Measurements from ENCODE around the gene TECTA.

TECTA gene

DNA sequence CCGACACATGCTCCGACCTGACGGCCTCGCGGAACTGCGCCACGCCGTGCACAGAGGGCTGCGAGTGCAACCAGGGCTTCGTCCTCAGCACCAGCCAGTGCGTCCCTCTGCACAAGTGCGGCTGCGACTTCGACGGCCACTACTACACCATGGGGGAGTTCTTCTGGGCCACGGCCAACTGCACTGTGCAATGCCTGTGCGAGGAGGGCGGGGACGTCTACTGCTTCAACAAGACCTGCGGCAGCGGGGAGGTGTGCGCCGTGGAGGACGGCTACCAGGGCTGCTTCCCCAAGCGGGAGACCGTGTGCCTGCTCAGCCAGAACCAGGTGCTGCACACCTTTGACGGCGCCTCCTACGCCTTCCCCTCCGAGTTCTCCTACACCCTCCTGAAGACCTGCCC is 26.8 kb downstream of the TECTA start:
- DNase-seq (ENCODE audit: low spot score): no peak

DNA sequence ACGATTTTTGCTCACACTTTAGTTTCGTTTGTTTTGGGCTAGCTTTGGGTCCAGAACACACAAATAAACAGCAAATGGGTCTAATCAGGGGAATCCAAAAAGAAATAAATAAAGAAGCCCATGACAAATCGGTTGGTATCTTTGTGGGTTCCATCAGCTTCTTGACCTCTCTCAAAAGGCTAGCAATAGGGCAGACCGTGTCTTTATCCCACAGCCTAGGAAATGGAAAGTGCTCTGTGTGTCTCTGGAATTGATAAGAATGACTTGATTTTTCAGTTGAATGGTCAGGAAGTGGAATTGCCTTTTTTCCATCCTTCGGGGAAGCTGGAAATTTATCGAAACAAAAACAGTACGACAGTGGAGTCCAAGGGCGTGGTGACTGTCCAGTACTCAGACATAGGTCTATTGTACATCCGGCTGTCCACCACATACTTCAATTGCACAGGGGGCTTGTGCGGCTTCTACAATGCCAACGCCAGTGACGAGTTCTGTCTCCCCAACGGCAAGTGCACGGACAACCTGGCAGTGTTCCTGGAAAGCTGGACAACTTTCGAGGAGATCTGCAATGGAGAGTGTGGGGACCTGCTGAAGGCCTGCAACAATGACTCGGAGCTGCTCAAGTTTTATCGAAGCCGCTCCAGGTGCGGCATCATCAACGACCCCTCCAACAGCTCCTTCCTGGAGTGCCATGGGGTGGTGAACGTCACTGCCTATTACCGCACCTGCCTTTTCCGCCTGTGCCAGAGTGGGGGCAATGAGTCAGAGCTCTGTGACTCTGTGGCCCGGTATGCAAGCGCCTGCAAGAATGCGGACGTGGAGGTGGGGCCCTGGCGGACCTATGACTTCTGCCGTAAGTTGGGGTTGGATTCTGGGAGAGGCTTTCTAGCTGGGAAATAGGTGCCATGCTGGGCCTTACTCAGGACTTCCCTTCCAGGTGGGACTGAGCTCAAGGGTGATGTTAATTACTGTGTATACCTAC is 28.6 kb downstream of the TECTA start:
- DNase-seq (ENCODE audit: low spot score): no peak

DNA sequence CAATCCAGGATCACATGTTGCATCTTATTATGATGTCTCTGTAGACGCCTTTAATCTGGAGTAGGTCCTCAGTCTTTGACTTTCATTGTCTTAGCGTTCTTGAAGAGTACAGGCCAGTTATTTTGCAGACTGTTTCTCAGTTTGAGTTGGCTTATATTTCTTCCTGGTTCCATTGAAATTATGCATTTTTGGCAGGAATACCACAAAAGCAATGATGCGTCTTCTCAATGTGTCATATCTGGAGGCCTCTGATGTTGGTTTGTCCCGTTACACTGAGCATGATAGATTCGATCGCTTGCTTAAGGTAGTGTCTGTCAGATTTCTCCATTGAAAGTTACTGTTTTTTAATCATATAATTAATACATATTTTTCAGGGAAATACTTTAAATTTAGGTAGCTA is 30.6 kb downstream of the TECTA start:
- DNase-seq (ENCODE audit: low spot score): no peak

DNA sequence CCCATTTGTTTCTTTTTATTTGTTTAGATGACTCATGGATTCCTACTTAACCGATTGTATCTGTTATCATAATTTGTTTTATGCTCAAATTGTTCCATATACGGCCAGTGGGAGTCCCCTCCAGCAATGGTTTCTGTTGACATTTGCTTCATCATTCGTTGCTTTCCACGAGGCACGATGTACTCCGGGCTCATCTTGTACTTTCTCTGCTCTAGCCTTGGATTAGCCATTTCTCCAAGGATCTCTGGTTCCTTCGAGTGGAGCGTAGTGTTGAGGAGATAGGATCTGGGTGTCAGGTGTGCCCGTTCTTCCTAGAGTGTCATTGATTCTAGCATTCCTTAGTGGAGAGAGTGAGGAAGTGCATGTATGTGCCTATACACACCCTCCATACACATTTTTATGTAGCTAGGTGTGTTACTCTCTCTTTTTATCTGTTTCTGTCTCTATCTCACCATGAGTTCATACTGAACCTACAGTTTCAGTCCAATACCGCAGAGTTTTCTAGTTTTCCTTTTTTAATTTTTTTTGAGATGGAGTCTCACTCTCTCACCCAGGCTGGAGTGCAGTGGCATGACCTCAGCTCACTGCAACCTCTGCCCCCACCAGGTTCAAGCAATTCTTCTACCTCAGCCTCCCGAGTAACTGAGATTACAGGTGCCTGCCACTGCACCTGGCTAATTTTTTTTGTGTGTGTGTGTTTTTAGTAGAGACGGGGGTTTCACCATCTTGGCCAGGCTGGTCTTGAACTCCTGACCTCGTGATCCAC is 31.4 kb downstream of the TECTA start:
- DNase-seq (ENCODE audit: low spot score): no peak

DNA sequence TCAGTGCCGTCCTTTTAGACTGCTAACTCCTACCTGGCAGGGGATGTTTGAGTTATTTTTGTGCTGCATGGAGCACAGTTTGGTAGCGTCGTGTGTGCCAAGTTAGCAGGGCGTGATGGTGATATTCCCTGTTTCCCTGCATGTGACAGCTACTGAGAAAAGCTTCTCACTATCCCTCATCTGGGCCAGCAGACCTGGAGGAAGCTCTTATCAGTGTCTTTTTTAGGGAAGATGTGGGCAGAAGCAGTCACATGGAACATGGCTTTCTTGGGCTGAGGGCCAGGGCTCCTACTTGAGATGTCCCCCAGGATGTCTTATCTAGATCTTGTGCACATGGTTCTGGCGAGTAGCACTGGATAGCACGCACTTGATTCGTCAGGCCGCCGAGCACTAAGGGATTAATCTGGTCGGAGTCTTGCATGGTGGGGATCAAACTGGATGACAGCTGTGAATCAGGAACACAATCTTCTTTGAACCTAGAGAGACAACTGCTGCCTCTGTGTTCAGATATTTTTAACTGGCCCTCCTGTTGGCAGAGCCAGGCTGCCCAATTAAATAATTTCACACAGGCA is 33.8 kb downstream of the TECTA start:
- no peak for DNase-seq (ENCODE audit: low spot score)

DNA sequence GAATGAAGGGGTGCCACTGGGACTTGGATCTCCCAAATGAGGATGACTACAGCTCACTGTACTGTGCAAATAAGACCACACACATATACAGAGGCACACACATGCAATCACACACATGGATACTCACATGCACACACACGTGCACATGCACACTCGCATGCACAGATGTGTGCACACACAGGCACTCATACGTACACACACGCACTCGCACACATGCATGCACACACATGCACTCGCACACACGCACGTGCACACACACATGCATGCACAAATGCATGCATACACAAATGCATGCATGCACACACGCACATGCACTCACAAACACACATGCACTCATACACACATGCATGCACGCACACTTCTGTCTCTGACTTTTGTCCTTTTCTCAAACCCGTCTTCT is 36.0 kb downstream of the TECTA start:
- no peak for DNase-seq (ENCODE audit: low spot score)

DNA sequence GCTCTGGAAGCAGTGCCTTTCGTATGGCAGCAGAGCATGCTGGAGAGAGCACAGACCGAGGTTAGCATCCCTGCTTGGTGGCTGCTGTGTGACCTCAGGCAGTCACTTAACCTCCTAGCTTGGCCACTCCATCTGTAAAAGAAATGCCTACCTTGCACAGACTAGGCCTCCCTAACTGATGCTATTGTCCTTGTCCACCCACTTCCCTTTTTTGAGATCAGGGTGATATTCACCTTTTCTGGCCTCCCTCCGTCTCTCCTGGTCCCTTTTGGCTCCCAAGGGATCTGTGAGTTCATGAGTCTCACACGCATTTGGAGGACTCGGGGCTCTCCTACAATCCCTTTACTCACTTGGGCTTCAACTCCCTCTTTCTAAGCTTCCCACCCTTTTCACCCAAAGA is 37.2 kb downstream of the TECTA start:
- no peak for DNase-seq (ENCODE audit: low spot score)

DNA sequence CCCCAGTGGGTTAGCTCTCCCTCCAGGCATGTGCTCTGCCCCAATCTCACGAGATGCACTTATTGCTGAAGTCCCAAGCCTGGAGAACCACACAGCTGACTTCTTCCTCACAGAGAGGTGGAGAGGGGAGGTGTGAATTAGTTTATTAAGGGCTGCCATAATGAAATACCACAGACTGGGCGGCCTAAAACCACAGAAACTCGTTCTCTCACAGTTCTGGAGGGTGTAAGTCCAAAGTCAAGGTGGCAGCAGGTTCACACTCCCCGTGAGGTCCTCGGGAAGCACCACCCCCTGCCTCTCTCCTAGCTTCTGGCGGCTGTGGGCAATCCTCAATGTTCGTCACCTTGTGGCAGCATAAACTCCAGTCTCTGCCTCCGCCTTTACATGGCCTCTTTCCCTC is 39.3 kb downstream of the TECTA start:
- no peak for DNase-seq (ENCODE audit: low spot score)

DNA sequence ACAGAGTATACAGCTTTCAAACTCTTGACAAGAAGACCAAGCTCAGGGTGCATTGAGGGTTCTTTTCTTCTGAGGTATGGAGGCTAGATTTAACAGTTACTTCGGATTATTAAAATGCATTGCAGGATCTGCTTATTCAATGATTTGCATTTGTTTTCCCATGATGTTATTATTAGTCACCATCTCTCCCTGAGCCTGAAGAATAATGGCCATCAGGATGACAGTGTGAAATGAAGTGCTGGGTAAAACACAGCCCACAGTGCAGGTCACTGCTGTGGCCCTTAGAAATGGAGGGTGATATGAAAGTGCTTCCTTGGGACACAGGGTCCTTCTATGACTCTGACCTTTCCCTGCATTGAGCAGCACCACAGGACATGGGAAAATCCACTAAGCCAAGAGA is 40.0 kb downstream of the TECTA start:
- no peak for DNase-seq (ENCODE audit: low spot score)

DNA sequence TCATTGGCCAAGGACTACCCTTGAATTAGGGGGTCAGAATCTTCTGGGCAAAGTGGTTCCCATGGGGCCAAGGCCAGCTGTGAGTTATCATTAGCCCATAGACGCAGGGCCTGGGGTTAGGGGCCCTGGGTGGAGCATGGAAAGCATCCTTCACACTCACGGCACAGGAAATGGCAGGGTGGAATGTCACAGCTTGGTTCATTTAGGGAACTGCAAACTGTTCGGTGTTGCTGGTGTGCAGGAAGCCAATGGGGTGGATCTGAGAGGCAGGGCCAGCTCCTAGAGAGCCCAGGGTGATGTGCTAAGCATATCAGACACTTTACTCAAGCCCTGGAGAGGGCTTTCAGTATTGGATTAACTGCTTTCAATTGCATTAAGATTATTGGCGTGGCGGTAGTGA is 42.9 kb downstream of the TECTA start:
- DNase-seq (ENCODE audit: low spot score): no peak

DNA sequence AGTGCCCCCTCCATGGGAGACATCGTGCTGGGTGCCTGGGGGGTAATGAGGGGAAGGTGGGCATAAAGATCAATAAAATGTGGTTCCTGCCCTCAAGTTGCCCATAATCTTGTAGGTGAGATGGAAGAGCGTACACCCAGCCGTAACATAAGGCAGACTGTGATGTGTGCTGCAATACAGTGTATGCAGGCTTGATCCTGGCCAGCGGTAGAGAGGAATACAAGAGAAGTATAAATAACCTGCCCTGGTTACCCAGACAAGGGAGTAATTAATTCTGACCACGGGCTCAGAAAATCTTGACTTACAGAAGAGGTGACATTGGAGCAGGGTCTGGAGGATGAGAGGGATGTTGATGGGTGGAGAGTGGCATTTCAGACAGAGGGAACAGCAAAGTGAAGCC is 43.7 kb downstream of the TECTA start:
- no peak for DNase-seq (ENCODE audit: low spot score)

DNA sequence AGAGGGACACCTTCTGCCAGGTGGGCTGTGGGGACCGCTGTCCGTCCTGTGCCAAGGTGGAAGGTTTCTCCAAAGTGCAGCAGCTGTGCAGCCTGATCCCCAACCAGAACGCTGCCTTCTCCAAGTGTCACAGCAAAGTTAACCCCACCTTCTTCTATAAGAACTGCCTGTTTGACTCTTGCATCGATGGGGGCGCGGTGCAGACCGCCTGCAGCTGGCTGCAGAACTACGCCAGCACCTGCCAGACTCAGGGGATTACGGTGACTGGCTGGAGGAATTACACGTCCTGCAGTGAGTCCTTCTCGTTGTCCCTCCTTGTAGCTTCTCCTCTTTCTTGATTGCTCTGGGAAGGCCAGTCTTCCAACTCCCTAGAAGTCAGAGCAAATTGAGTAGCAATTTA is 44.8 kb downstream of the TECTA start:
- DNase-seq (ENCODE audit: low spot score): no peak

DNA sequence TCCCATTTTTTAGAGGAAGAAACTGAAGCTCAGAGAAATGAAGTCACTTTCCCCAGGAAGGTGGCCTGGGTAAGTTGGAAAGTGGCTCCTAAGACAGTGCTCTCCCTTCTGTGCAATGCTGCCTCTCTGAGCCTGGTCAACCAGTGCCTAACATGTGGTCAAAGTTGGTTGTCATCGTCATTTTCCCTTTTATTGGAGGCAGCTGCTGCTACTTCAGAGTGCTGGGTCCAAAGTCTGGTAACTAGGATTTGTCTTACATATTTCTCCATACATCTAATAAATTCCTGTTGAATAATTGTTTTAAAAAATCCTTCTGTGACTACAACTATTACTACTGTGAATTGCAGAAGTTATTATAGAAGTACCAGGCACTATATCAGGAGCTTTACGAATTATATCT is 48.1 kb downstream of the TECTA start:
- DNase-seq (ENCODE audit: low spot score): no peak

DNA sequence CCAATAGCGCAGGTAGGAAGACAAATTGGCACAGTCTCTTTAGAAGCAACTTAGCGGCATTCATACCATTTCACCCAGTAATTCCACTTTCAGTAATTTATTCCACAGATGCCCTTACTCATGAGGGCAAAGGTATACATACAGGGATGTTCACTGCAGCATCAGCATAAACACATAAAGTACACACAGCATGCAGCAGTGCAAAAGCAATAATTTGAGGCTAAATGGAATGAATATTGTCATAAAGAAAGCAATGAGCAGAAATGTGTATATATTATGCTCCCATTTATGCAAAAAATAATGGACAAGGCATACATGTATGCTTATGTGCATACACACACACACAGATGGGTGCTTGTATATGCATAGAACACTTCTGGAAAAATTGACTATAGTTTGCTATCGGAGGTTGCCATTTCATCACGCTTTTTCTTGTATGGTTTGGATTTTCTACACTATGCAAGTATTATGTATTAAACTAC is 50.2 kb downstream of the TECTA start:
- DNase-seq (ENCODE audit: low spot score): no peak

DNA sequence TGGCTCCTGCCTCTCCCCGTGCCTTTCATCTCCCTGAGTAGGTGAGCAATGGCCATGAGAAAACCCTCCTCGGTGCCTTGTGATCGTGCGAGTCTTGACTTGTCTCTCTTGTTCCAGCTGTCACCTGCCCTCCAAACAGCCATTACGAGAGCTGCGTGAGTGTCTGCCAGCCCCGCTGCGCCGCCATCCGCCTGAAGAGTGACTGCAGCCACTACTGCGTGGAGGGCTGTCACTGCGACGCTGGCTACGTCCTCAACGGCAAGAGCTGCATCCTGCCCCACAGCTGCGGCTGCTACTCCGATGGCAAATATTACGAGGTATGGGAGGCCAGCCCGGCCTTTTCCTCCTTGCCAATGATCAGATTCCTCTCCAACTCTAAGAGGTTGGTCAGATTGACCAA is 51.7 kb downstream of the TECTA start:
- DNase-seq (ENCODE audit: low spot score): no peak

DNA sequence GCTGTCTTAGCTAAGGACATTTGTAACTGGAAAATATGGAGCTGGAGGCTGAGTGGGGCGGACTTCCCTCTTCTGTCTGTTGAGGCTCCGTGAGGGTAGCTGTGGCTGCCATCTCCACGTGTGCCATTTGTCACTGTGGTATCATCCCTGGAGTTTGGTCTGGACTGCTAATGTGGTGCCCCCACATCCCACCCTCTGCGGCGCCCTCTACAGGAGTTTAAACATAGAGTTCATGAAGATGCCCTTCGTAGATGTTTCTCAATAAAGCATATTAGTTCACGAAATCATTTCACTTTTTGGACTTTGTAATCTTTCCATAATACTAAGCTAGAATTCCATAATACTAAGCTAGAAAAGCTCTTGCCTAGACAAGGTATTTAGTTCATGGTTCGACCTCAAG is 52.4 kb downstream of the TECTA start:
- no peak for DNase-seq (ENCODE audit: low spot score)

DNA sequence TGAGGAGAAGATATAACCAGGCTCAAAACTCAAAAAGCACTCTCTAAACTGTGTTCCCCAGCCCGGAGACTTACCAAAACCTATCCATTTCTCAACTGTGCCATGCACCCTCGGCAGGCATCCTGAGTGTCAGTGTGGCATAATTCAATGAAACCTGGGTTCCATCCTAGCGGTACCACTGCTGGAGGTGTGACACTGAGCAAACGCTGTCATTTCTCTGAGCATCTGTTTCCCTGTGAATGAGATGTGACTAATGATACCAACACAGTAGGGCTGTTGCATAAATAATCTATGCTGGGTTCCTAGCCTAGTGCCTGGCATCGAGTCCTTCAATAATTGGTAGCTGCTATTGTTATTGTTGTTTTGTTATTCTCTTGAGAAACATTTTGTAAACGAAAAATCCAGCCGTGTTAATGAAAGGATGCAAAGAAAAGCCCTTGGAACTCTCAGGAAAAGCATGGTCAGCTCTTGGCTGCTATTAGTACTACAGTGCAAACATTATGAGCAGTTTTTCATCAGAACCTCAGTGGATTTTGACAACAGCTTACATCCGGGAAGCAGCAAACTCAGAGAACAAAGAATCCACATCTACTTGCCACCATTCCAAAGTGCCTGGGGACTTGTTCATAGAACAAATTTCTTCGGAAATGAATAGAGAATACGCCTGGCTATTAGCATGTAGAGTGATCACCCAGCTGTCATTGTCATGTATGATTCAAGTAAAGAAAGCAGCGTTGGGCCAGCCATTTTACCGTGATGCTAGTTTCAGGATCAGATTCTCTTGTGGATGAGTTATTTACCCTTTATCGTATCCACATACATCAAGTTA is 53.7 kb downstream of the TECTA start:
- DNase-seq (ENCODE audit: low spot score): no peak

DNA sequence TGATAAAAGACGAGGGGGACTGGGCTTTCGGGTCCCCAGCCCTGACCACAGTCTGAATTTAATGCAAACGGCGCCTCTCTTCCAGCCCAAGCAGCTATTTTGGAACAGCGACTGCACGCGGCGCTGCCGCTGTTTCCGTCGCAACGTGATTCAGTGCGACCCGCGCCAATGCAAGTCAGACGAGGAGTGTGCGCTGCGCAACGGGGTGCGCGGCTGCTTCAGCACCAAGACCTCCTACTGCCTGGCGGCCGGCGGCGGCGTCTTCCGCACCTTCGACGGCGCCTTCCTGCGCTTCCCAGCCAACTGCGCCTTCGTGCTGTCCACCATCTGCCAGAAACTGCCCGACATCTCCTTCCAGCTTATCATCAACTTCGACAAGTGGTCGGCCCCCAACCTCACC is 56.7 kb downstream of the TECTA start:
- no peak for DNase-seq (ENCODE audit: low spot score)

DNA sequence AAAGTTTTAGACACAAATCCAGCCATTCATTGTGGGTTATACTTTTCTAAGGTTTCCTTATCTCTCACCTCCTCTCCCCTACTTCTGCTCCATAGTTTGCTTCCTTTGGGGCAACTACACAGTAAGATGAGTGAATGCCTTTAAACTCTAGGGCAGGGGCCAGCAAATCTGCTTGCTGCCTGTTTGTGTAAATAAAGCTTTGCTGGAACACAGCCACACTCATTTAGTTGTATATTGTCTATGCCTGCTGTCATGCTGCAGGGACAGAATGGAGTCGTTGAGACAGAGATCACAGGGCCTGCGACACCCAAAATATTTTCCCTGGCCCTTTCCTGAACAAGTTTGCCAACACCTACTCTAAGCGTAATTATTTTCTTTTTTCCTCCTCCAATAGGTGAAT is 58.7 kb downstream of the TECTA start:
- DNase-seq (ENCODE audit: low spot score): no peak

DNA sequence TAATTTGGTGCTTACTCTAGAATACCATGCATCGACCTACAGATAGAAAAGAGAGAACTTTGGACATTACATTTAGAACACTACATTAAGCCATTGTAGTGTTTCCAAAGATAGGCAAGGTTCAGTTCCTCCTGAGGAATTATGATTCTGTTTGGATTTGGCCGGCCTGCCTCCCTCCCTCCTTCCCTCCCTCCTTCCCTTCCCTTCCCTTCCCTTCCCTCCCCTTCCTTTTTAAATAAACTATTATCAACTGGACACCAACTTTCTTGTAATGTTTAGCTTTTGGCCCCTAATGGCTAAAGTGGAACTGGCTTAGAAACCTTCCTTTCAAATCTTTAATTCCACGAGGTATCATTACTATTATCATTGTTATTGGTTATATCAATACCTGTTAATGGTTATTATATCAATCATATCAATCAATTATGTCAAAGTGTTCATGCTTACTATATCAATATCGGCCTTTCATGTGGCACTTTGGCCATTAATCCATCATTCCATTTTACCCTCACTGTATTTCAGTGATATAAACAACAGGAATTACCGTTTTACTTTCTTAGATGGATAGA is 60.4 kb downstream of the TECTA start:
- no peak for DNase-seq (ENCODE audit: low spot score)

DNA sequence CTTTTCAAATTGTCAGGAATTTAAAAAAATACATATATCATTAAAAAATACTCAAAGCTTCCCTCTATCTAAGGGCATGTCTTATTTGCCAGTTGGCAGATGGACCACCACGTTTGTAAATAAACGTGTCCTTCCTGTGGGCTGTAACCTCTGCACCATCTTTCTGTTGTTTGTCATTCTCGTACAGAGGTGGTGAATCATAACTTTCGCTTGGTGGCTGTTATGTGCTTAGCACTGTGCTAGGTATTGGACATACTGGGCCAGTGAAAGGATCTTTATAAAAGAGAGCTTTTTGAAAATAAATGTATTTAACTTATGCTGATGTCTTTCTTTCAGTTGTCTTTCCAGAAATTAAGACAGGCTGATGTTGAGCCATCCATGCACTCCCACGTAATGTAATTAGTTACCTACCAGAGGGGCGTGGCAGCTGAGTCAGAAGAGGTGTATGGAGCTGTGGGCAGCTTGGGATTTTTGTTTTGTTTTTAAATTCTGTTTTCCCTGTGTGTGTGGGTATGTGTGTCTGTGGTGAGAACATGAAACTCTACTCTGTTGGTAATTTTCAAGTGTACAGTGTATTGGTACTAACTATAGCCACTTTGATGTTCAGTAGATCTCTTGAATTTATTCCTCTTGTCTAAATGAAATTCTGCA is 62.7 kb downstream of the TECTA start:
- no peak for DNase-seq (ENCODE audit: low spot score)

Measured in CD4-positive, alpha-beta T cell treated with Interleukin-6 at 100 ng/mL for 8 hours (primary cell).